Measurements from ENCODE around the gene MAMLD1.

GRCh38 chrX:150410513-150410912 is 47.4 kb downstream of the MAMLD1 start:
- TF ChIP-seq, protein P1, sequence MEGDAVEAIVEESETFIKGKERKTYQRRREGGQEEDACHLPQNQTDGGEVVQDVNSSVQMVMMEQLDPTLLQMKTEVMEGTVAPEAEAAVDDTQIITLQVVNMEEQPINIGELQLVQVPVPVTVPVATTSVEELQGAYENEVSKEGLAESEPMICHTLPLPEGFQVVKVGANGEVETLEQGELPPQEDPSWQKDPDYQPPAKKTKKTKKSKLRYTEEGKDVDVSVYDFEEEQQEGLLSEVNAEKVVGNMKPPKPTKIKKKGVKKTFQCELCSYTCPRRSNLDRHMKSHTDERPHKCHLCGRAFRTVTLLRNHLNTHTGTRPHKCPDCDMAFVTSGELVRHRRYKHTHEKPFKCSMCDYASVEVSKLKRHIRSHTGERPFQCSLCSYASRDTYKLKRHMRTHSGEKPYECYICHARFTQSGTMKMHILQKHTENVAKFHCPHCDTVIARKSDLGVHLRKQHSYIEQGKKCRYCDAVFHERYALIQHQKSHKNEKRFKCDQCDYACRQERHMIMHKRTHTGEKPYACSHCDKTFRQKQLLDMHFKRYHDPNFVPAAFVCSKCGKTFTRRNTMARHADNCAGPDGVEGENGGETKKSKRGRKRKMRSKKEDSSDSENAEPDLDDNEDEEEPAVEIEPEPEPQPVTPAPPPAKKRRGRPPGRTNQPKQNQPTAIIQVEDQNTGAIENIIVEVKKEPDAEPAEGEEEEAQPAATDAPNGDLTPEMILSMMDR (conservative IDR thresholded peaks at IDR 0.05): no peak
- no peak for TF ChIP-seq ZFX (IDR thresholded peaks at IDR 0.05)
